CD14-positive monocyte (primary cell): ENCODE data around the gene SLC26A4. TPM values are rescaled to one million over a fixed set of nuclear protein-coding genes. Genes with fewer than 3 reads are reported as not detected.
A peak's percentile ranks its signal among the peaks of the same experiment; 100 is the strongest.

Experiments
- DNase-seq, 3 donors: peaks; one replicate each; pipeline ENCODE4 v3.0.0-alpha.2; 2011 to 2022
- H2AFZ ChIP-seq: 2 replicates; pipeline ENCODE4 v1.6.0; 2012; ENCODE audit warnings: mild to moderate bottlenecking, low read depth, low read length, inconsistent platforms; ENCODE audit not compliant: insufficient read depth, poor library complexity, severe bottlenecking
- H3K27ac ChIP-seq, 2 donors: 1 replicate in 1 of 2; 2 replicates in 1 of 2; pipeline ENCODE4 v1.5.1; 2012 to 2013; ENCODE audit warnings: low read length in 2 of 2, control low read depth in 1 of 2, inconsistent platforms in 1 of 2, low read depth in 1 of 2, mild to moderate bottlenecking in 1 of 2
- H3K27me3 ChIP-seq, 2 donors: one replicate each; pipeline versions ENCODE4 v1.6.0 to v1.6.1; 2011 to 2013; ENCODE audit warnings: low read length in 2 of 2; ENCODE audit not compliant: control insufficient read depth in 2 of 2, insufficient read depth in 2 of 2
- H3K36me3 ChIP-seq, 2 donors: replicated peaks in 1 of 2; 1 replicate in 1 of 2; 2 replicates in 1 of 2; pipeline versions ENCODE4 v1.5.1 to v1.6.1; 2012 to 2013; ENCODE audit warnings: low read length in 2 of 2, control low read depth in 1 of 2, inconsistent platforms in 1 of 2, mild to moderate bottlenecking in 1 of 2; ENCODE audit not compliant: insufficient read depth in 2 of 2, control insufficient read depth in 1 of 2
- H3K4me1 ChIP-seq, 2 donors: 1 replicate in 1 of 2; 2 replicates in 1 of 2; pipeline versions ENCODE4 v1.5.1 to v1.6.1; 2012 to 2013; ENCODE audit warnings: low read length in 2 of 2, control low read depth in 1 of 2, inconsistent platforms in 1 of 2, mild to moderate bottlenecking in 1 of 2, moderate library complexity in 1 of 2; ENCODE audit not compliant: insufficient read depth in 2 of 2, control insufficient read depth in 1 of 2
- H3K4me2 ChIP-seq: replicated peaks from 2 replicates; pipeline ENCODE3; 2012; ENCODE audit warnings: low read length, moderate library complexity, mild to moderate bottlenecking; ENCODE audit not compliant: poor library complexity, severe bottlenecking; ENCODE audit errors: extremely low read depth
- H3K4me3 ChIP-seq, 3 experiments: fragments of 200-600 bp in 1 of 3; sonication (generic) in 1 of 3; replicated peaks in 1 of 3; 1 replicate in 2 of 3; 2 replicates in 1 of 3; pipeline ENCODE4 v1.5.1; 2011 to 2013; ENCODE audit warnings: low read length in 3 of 3, mild to moderate bottlenecking in 3 of 3, control low read depth in 2 of 3, low read depth in 2 of 3, inconsistent platforms in 1 of 3, moderate library complexity in 1 of 3
- H3K79me2 ChIP-seq: 2 replicates; pipeline ENCODE4 v1.6.0; 2012; ENCODE audit warnings: mild to moderate bottlenecking, control low read depth, inconsistent platforms, low read length, moderate library complexity; ENCODE audit not compliant: insufficient read depth
- H3K9ac ChIP-seq: 2 replicates; pipeline ENCODE4 v1.6.0; 2017; ENCODE audit warnings: low read length, mild to moderate bottlenecking; ENCODE audit not compliant: insufficient read depth, poor library complexity, severe bottlenecking
- H3K9me3 ChIP-seq, 2 donors: replicated peaks in 1 of 2; 1 replicate in 1 of 2; 2 replicates in 1 of 2; pipeline versions ENCODE4 v1.5.1 to v1.6.1; 2012 to 2013; ENCODE audit warnings: low read length in 2 of 2, control low read depth in 1 of 2; ENCODE audit not compliant: control insufficient read depth in 1 of 2, insufficient read depth in 1 of 2
- H4K20me1 ChIP-seq: 2 replicates; pipeline ENCODE4 v1.6.0; 2012; ENCODE audit warnings: mild to moderate bottlenecking, low read length, control low read depth, moderate library complexity; ENCODE audit not compliant: insufficient read depth
- H3K27ac Mint-ChIP-seq, 7 donors: one replicate each; pipeline ENCODE4 v1.8.0; 2020; ENCODE audit warnings: mild to moderate bottlenecking in 7 of 7, mixed read lengths in 7 of 7, moderate library complexity in 6 of 7, inconsistent platforms in 2 of 7
- H3K27me3 Mint-ChIP-seq, 3 donors: one replicate each; pipeline ENCODE4 v1.8.0; 2021 to 2022; ENCODE audit warnings: low read depth in 3 of 3, mild to moderate bottlenecking in 3 of 3, mixed read lengths in 3 of 3, moderate library complexity in 3 of 3, inconsistent platforms in 1 of 3
- H3K36me3 Mint-ChIP-seq, 2 donors: one replicate each; pipeline ENCODE4 v1.8.0; 2020; ENCODE audit warnings: mixed read lengths in 2 of 2, inconsistent platforms in 1 of 2, mild to moderate bottlenecking in 1 of 2
- H3K4me1 Mint-ChIP-seq: one replicate; pipeline ENCODE4 v1.8.0; 2020; ENCODE audit warnings: mild to moderate bottlenecking, mixed read lengths
- H3K4me3 Mint-ChIP-seq, 2 donors: one replicate each; pipeline ENCODE4 v1.8.0; 2020; ENCODE audit warnings: mild to moderate bottlenecking in 2 of 2, mixed read lengths in 2 of 2, moderate library complexity in 1 of 2
- H3K9me3 Mint-ChIP-seq, 7 donors: one replicate each; pipeline ENCODE4 v1.8.0; 2020 to 2022; ENCODE audit warnings: mixed read lengths in 7 of 7, mild to moderate bottlenecking in 6 of 7, moderate library complexity in 6 of 7, inconsistent platforms in 2 of 7
- CTCF ChIP-seq: fragments of 200-600 bp; IDR thresholded peaks from one replicate; pipeline ENCODE4 v1.8.0; 2022; ENCODE audit warnings: antibody characterized with exemption, mild to moderate bottlenecking
- WGBS: methylation state at CpG from one replicate; pipeline ENCODE4 v1.1.5; 2013; ENCODE audit warnings: missing lambda C conversion rate; ENCODE audit not compliant: insufficient coverage; 5-methylcytosine and 5-hydroxymethylcytosine counted together
- intact Hi-C, 2 donors: fragments of 100-400 bp; cut with micrococcal nuclease; formaldehyde crosslinking; loops; one replicate each; pipeline versions ENCODE4 v1.15.0 to v1.15.1; 2023
- polyA plus RNA-seq, 3 donors: library from polyadenylated mRNA; depleted of rRNA in 1 of 3; unstranded in 2 of 3; stranded (reverse) in 1 of 3; fragments of 300-500 nt in 2 of 3; fragments of >200 nt in 1 of 3; fragmentation: Illumina TruSeq in 2 of 3; gene quantifications; 1 replicate in 2 of 3; 2 replicates in 1 of 3; pipeline ENCODE4 v1.2.3, GENCODE V29; 2012 to 2021

The SLC26A4 gene
- polyA plus RNA-seq, 3 donors = 0.10 to 0.12 TPM; not detected in 1

- DNase-seq = no peak
- H3K4me3 Mint-ChIP-seq = no peak overlapping the region
- H3K36me3 Mint-ChIP-seq = peaks cover 16 to 26% of the 10 kb centered on the region in 2 donors
- Histone ChIP-seq H3K79me2 (peaks cover 70% of the 10 kb centered on the region), H3K27ac (peak overlapping the region in 1 of 2 donors; percentile 21), H3K36me3 (peaks cover 26 to 34% of the 10 kb centered on the region in 2 donors), H3K27me3 (no peaks in the 10 kb centered on the region), H3K4me1 (peaks cover 23 to 29% of the 10 kb centered on the region in 2 donors), H4K20me1 (peaks cover 65% of the 10 kb centered on the region), H3K9me3 (no peaks in the 10 kb centered on the region), H3K4me3 (no peak overlapping the region), H3K9ac (no peak overlapping the region), H2AFZ (no peak overlapping the region), H3K4me2 (no peak overlapping the region)
- H3K4me1 Mint-ChIP-seq = peaks cover 29% of the 10 kb centered on the region
- H3K9me3 Mint-ChIP-seq = no peaks in the 10 kb centered on the region
- H3K27ac Mint-ChIP-seq = peak overlapping the region in 3 of 7 donors; percentile 1 to 41 (median 14)
- intact Hi-C loops = loop anchor here (10.0 kb wide), 2 partner anchors 129 to 181 kb away; partner anchors contain the start of genes COG5 (in 1 of the 2) and DUS4L (in 1 of the 2)
- no peaks in the 10 kb centered on the region for H3K27me3 Mint-ChIP-seq
- 57% methylated on average over 2 of the region's 3 CpGs for WGBS
- no peak for TF ChIP-seq CTCF
Measured at GRCh38 chr7:107746006-107746405, 85.4 kb downstream of the SLC26A4 start.

GRCh38 chr7:107751113-107751512 lies 90.5 kb downstream of the SLC26A4 start:
- peaks cover 6% of the 10 kb centered on the region for H3K4me1 Mint-ChIP-seq
- Histone ChIP-seq H2AFZ (no peak overlapping the region), H3K79me2 (peaks cover 56% of the 10 kb centered on the region), H3K9ac (no peak overlapping the region), H3K36me3 (peaks cover 69 to 84% of the 10 kb centered on the region in 2 donors), H3K4me3 (no peak overlapping the region), H3K27me3 (no peaks in the 10 kb centered on the region), H4K20me1 (peaks cover 78% of the 10 kb centered on the region), H3K4me1 (no peaks in the 10 kb centered on the region), H3K4me2 (no peak overlapping the region), H3K9me3 (no peaks in the 10 kb centered on the region), H3K27ac (no peak overlapping the region)
- WGBS = 100% methylated on average over 4 of the region's 7 CpGs
- H3K4me3 Mint-ChIP-seq = no peak overlapping the region
- TF ChIP-seq CTCF = no peak
- intact Hi-C loops = no loop called here
- no peak for DNase-seq
- peaks cover 50 to 73% of the 10 kb centered on the region in 2 donors for H3K36me3 Mint-ChIP-seq
- H3K9me3 Mint-ChIP-seq = no peaks in the 10 kb centered on the region
- peak overlapping the region in 1 of 7 donors; percentile 61 for H3K27ac Mint-ChIP-seq
- H3K27me3 Mint-ChIP-seq = no peaks in the 10 kb centered on the region
